Ramos (cell line): ENCODE results near the gene SRGN.

ENCODE experiments used
- in situ Hi-C: fragments of 300-500 bp; cut with MboI; formaldehyde crosslinking; loops from one replicate; pipeline ENCODE4 v1.14.3; 2022; ENCODE audit warnings: low sequenced_read_pairs; ENCODE audit not compliant: unreplicated experiment

The SRGN gene

DNA sequence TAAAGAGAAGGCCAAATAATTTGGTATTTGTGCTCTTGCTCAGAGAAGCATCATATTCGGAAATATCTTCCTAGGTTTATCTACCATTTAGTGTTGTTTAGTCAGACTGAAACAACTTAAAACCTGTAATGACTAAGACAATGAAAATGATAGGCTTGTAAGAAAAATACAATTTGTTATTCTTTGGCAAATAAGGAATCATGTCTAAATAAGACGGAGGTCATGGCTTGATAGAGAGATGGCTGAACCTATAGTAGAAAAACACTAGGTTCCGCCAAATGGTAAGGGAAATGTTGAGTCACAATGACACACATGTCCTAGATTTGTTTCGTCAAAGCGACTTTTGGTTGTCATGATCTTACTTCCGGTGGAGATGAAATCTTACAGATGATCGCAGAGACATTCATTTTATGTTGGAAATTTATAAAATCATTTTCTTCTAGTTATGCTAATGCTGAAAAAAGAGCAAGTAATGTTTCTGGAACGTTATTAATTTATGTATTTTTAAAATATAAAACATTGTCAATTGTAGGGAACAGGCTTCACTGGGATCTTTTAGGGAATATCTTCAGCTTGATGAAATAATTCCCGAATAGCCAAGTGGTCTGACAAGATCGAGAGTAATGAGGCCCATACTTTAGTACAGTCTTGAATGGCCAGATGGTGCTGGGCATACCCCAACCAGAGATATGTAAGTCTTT, 1.0 kb downstream of the SRGN start:
- in situ Hi-C loops, result no loop called here

DNA sequence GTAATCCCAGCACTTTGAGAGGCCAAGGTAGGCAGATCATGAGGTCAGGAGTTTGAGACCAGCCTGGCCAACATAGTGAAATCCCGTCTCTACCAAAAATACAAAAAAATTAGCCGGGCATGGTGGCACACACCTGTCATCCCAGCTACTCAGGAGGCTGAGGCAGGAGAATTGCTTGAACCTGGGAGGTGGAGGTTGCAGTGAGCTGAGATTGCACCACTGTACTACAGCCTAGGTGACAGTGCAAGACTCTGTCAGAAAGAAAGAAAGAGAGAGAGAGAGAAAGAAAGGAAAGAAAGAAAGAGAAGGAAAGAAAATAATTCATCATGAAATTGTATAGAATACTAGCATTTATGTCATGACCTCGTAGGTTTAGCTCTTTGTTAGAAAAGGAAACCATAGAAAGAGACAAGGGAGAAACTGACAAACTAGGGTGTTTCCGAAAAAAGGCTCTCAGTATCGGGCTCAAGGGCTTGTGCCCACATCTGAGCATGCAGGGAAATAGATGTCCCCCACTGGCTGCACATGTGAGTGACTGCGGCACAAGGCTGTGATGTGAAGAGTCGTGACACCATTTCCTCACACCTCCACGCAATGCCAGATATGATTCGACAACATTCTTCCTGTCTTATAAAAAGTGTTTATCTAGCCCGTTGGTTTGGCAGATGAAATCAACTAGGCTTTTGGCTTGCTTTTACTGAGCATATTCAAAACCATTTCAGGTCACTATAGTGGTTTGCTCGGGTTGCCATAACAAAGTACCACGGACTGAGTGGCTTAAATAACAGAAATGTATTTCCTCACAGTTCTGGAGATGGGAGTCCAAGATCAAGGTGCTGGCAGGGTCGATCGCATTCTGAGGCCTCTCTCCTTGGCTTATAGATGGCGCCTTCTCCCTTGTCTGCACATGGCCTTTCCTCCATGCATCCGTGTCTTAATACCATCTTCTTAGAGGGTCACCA, 2.0 kb downstream of the SRGN start:
- in situ Hi-C loops, result no loop called here

DNA sequence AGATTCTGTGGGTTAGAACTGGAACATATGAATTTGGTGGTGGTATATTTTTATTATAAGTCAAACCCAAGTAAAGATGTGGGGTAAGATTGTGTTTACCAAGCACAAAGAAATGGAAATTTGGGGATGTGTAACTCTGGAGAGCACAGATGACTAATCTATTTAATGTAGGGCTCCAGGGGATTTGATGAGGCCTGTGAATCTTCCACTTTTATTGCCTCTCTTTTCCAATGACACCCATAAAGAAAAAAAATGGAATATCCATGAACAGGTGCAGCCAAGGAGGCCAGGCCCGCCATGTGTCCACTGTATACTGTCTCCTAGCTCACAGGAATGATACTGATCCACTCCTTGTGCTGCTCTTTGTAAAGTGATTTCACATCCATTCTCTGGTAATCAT, 2.8 kb downstream of the SRGN start:
- in situ Hi-C loops, result no loop called here

DNA sequence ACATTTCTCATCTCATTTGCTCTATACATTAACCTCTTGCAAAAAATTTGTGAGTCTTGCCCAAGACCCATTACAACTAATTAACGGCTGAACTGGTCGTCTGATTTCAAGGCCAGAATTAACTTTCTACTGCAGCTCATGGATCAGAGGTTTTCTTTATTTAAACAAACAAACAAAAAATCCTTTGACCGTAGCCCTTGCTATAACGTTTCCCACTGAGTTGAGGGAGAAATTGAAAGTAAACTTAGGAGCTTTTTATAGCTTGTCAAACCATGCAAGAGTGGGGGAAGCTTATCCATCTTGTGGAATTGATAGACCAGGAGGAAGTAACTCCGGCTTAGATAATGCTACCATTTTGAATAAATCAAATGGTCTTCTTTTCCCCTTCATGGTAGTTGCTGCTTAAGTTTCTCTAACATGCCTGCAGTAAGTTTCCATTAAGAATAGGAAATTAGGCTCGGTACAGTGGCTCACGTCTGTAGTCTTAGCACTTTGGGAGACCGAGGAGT, 3.3 kb downstream of the SRGN start:
- in situ Hi-C loops, result no loop called here

DNA sequence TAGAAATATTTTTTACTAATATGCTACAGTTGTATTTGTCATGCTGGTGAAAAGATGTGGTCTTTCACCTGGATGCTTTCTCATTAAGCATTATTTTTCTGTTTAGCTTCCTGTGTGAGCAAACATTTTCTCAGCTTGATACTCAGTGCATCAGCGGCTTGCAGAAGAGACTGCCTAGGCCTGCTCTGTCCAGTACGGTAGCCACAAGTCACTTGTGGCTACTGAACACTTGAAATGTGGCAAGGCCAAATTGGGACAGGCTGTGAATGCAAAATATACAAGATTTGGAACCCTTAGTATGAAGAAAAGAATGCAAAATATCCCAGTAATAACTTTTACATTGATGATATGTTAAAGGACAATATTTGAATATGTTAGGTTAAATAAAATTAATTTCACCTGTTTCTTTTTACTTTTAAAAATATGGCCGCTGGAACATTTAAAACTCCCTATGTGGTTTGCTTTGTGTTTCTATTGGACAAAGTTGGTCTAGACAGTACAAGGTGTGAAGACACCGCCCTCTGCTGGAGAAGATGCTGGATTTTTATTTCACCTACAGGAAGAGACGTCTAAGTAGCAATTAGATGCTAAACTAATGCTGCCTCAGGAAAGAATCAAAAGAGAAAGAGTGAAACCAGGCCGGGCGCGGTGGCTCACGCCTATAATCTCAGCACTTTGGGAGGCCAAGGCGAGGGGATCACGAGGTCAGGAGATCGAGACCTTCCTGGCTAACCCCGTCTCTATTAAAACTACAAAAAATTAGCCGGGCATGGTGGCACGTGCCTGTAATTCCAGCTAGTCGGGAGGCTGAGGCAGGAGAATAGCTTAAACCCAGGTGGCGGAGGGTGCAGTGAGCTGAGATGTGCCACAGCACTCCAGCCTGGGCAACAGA, 5.3 kb downstream of the SRGN start:
- in situ Hi-C loops, result no loop called here

DNA sequence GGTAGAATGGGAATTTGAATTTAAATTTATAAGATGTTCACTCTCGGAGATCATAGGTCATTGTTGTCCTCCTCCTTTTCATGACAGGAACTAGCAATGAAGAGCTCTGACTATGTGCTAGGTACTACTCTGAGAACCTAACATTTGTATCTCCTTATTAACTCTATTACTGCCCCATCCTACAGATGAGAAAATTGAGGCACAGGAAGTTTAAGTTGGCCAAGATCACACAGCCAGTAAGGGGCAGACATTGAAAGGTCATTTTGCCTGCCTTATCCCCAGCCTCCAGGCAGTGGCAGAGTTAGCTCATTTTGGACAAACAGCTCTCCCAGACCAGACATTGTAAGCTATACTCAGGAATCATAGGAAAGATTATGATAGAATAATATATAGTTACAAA, 6.0 kb downstream of the SRGN start:
- in situ Hi-C loops, result no loop called here

DNA sequence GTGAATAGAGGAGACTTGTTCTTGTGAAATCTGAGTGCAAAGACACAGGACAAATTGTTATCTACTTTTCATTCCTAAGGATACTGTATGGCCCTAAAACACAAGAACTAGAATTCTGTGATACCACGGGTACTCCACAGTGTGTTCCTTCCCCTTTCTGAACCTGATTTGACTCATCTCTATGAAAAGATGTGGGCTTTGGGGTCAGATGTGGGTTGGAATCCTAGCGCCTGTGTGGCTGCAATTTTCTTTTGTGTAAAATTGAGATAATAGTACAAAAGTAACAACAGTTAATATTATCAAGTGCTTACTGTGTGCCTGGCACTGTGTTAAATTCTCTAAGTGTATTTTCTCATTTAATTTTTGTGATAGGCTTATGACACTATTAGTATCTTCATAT, 8.1 kb downstream of the SRGN start:
- in situ Hi-C loops, result no loop called here

DNA sequence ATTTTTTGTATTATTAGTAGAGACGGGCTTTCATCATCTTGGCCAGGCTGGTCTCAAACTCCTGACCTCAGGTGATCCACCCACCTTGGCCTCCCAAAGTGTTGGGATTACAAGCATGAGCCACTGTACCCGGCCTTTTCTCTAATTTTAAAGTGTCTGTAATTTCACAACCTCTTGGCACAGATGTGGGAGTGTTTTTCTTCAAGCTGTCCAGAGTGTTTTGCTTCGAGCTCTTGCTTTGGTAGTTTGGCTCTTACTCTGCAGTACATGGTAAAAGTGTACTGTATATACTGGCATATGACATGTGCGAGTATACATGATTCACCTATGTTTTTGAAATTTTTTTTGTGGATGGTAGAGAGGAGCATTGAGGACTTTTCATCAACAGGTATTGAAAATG, 9.8 kb downstream of the SRGN start:
- in situ Hi-C loops, result no loop called here

DNA sequence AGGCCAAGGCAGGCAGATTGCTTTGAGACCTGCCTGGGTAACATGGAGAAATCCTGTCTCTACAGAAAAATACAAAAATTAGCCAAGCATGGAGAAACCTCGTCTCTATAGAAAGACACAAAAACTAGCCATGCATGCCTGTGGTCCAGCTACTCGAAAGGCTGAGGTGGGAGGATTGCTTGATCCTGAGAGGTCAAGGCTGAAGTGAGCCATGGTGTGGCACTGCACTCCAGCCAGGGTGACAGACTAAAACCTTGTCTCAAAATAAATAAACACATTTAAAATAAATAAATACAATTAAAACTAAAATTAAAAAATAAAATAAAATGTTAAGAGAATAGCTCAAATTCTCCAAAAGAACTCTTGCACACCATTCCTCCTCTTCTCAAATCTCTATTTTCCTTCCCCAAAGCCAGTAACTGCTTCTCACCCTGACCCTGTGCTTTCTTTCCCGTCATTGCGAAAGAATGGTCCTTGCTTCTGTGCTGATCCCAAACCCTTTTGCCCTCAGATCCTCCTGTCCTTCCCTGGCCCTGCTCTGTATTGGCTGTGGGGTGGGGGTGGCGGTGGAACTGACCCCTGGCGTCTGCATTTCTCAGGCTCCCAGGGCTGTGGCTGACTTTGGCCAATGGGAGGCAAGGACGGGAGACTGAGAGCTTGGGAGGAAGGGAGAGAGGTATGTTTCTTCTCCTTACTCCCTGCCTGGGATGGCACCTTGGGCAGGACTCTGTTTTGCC, 12.4 kb downstream of the SRGN start:
- in situ Hi-C loops, result no loop called here

DNA sequence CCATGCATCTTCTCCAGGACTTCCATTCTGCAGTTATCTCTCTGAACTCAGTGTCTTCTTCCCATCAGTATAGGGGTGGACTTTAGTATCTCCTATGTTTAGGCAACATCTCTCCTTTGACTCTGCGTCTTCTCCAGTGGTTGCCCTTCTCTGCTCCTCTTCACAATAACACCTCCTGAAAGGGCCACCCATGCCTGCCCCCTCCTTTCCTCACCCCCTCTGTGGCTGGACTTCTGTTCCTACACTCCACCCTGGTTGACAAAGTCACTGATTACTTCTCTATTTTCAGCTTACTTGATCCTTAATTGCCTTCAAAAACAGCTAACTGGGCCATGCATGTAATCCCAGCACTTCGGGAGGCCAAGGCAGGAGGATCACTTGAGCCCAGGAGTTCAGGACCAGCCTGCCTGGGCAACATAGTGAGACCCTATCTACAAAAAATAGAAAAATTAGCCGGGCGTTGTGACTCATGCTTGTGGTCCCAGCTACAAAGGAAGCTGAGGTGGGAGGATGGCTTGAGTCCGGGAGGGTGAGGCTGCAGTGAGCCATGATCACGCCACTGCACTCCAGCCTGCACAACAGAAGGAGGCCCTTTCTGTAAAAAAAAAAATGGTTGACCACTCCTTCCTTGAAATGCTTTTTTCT, 13.7 kb downstream of the SRGN start:
- in situ Hi-C loops, result no loop called here

DNA sequence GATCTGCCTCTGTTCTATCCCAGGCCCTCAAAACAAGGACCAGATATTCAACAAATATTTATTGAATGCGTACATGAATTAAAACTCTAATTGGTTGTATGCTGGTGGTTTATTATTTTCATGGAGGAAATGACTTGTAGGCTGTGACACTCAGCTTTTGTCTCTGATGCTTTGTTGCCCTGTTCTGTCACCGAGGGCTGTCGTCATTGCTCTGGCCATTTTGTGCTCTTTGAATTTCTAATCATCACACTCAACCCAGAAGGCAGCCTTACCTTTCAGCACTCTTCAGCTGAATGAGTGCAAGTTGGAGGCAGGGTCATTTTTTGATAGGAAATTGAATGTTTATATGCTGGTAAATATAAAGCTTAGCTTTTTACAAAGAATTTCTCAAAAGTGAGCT, 14.5 kb downstream of the SRGN start:
- in situ Hi-C loops, result no loop called here

DNA sequence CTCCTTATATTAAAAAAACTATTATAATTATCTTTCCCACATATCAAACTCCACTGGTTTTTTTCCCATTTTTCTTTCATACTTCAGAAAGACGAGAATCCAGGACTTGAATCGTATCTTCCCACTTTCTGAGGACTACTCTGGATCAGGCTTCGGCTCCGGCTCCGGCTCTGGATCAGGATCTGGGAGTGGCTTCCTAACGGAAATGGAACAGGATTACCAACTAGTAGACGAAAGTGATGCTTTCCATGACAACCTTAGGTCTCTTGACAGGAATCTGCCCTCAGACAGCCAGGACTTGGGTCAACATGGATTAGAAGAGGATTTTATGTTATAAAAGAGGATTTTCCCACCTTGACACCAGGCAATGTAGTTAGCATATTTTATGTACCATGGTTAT, 15.9 kb downstream of the SRGN start:
- in situ Hi-C loops, result no loop called here

DNA sequence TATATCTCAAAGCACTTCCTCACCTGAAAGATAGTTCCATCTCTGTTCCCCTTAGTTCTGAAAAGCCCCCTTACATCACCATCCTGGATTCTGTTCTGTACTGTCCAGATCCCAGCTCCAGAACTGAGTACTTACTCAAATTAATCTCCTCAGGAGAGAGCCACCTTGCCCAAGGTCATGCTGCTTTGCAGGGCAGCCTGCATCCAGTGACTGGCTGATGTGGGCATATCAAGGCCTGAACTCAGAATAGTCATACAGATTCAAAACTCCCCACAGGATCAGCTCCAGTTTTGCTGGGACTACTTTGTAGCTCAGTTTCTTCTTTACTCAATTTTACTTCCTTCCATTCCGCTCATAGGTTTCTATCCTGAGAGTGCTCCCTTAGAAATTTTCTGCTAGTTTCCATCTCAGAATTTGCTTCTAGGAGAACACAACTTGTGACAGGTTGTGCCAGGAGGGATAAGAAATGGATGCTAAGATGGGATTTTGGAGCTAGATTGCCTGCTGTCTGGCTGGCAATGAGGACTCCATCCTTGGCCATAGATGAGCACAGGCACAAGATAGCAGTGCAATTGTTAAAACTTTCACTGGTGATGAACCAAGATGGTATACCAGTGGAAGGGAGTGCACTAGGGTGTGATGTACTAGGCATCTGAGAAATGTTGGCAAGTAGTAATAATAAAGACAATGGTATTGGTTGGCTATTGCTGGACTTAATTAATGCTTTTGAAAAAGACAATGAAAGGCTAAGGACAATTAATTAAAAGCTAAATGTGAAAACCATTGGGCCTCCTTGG, 17.3 kb downstream of the SRGN start:
- in situ Hi-C loops, result no loop called here

DNA sequence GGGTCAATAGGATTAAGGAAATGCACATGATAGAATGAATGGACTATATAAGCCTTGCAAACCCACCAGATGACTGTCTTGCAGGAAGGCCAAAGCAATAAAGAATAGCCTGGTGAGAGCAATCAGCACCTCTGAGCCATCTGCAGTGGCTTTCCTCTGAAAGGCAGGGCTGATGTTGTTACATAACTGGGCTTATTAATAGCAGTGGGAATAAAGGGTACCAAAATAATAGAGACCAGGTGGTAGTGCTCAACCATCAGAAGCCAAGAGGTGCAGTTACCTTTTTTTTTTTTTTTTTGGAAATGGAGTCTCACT, 19.2 kb downstream of the SRGN start:
- in situ Hi-C loops, result no loop called here

DNA sequence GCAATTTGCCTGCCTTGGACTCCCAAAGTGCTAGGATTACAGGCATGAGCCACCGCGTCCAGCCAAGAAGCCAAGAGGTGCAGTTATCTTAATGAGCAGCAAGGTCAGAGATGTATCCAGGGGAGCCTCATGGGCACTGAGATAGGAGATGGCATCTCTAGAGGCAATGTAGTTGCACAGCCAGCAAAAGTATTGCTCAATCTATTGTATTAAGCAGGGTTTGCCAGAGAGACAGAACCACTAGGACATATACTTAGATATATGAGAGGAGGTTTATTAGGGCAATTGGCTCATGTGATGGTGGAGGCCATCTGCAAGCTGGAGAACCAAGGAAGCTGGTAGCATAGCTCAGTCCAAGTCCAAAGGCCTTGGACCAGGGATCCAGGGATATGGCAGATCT, 19.8 kb downstream of the SRGN start:
- in situ Hi-C loops, result no loop called here

DNA sequence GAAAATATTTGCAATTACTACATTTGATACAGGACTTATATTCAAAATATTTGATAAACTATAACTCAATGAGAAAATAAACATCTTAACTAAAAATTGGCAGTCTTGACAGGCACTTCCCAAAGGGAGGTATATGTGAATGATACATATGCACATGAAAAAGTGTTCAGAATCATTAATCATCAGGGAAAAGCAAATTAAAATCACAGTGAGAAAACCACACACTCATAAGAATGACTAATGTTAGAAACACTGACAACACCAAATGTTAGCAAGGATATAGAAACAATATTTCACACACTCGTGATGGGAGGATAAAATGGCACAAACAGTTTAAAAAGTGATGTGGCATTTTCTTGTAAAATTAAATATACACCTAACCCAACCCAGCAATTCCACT, 32.0 kb downstream of the SRGN start:
- in situ Hi-C loops, result no loop called here

DNA sequence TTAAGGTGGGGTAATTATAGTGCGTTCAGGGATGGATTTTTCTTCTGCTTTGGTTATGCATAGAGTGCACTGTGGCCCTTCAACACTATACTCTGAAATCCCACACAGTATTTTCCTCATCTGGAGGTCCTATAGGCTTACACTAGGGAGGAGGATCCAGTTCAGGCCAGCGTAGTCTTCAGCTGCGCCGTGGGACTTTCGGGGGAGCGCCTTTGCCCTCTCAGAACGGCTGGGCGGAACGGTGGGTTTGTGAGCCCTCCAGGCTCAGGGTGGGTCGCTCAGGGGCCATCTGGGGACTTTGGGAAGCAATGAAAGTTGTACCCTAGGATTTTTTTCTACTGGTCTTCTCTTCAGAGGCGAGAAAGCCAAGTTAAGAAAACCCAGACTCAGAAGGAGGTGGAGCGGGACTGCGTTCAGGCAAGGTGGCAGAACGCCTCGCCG, 35.4 kb downstream of the SRGN start:
- in situ Hi-C loops, result no loop called here

DNA sequence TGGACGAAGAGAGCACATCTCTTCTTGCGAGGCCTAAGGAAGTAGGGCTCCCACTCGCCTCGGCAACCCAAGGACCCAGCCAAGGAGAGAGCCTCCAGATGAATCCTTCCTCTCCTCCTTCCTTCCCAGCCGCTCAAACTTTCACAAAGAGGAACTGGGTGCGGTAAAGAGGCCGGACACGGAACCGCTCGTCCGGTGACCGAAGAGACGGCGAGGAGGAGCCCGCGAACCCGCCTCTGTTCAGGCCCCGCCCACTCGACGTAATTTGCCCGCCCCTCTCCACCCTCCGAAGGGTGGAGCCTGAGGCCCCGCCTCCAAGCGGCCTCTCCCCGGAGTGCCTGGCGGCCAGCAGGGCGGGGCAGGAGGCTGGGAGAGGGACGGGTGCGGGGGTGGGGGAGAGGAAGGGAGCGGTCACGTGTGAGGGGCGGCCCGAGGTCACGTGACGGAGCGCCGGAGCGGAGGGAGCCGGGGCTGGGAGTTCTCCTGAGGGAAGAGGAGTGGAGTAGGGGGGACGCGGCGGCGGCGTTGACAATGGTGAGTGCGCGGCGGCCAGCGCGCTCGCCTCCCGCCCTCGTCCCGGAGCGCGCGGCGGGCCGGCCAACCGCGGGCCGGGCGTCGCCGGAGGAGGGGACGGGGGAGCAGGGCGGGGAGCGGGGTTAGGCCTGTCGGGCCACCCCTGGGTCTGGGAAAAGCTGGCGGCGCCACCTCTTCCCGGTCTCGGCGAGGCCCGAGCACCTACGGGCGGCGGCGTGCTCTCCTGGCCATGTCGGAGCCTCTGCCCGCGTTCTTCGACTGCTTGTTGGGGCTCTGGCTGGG, 36.1 kb downstream of the SRGN start, which contains the start of gene VPS26A:
Gene VPS26A, plus strand, starts transcription at position 432 of the 816 bp plus-strand sequence. Its CDS starts 100 bp downstream, at position 532.
- in situ Hi-C loops, result no loop called here
